RPMI8226 (cell line): Measurements from ENCODE around the gene LRRC74B.
"Not testable (repeated sequence)": the region's sequence is repeated elsewhere in the genome, so short reads cannot be mapped to it uniquely, and the experiment has no call there.

Experiments used
- DNase-seq: peaks from one replicate; pipeline ENCODE4 v3.0.0-alpha.2; 2015

LRRC74B gene

GRCh38 chr22:21080435-21081137 lies 34.8 kb downstream of the LRRC74B start:
- no peak for DNase-seq

- no peak for DNase-seq
Measured at GRCh38 chr22:21082248-21082647, 36.5 kb downstream of the LRRC74B start.

- no peak for DNase-seq
Measured at GRCh38 chr22:21087119-21087518, 41.4 kb downstream of the LRRC74B start.

GRCh38 chr22:21087926-21088325 lies 42.2 kb downstream of the LRRC74B start:
- not testable (repeated sequence) for DNase-seq

GRCh38 chr22:21091220-21091619 lies 45.5 kb downstream of the LRRC74B start:
- not testable (repeated sequence) for DNase-seq

- DNase-seq = no peak
Measured at GRCh38 chr22:21092797-21093554, 47.2 kb downstream of the LRRC74B start.

GRCh38 chr22:21093555-21094137 lies 47.9 kb downstream of the LRRC74B start:
- not testable (repeated sequence) for DNase-seq

GRCh38 chr22:21094911-21095772 lies 49.4 kb downstream of the LRRC74B start:
- DNase-seq = no peak

- DNase-seq = no peak
Measured at GRCh38 chr22:21095773-21096107, 50.0 kb downstream of the LRRC74B start.

- DNase-seq = not testable (repeated sequence)
Measured at GRCh38 chr22:21096878-21097277, 51.1 kb downstream of the LRRC74B start.

- DNase-seq = no peak
Measured at GRCh38 chr22:21098099-21098671, 52.4 kb downstream of the LRRC74B start.

GRCh38 chr22:21099578-21099977 lies 53.8 kb downstream of the LRRC74B start:
- DNase-seq = no peak

- DNase-seq = no peak
Measured at GRCh38 chr22:21100149-21101032, 54.6 kb downstream of the LRRC74B start.

GRCh38 chr22:21101877-21102638 lies 56.3 kb downstream of the LRRC74B start:
- DNase-seq = no peak

GRCh38 chr22:21102659-21103267 lies 57.0 kb downstream of the LRRC74B start:
- peak; percentile 67 for DNase-seq

- no peak for DNase-seq
Measured at GRCh38 chr22:21103633-21104032, 57.9 kb downstream of the LRRC74B start.

- no peak for DNase-seq
Measured at GRCh38 chr22:21104126-21104691, 58.5 kb downstream of the LRRC74B start.

- DNase-seq = no peak
Measured at GRCh38 chr22:21105294-21105693, 59.5 kb downstream of the LRRC74B start.

GRCh38 chr22:21106000-21106399 lies 60.3 kb downstream of the LRRC74B start:
- DNase-seq = no peak
